ENCODE results near the gene C10orf67. TPM values are rescaled to one million over a fixed set of nuclear protein-coding genes. Genes with fewer than 3 reads are reported as not detected.
"Not testable (repeated sequence)": the region's sequence is repeated elsewhere in the genome, so short reads cannot be mapped to it uniquely, and the experiment has no call there.

Gene C10orf67
- total RNA-seq, 1 donor from 2014 or later: not detected

GRCh38 chr10:23315966-23316365, 28.6 kb downstream of the C10orf67 start:
- Mint-ChIP-seq H3K27me3 (ENCODE audit: low read depth) (peaks cover 21% of the 10 kb centered on the region), H3K27ac (ENCODE audit: unreplicated experiment) (no peak overlapping the region), H3K36me3 (ENCODE audit: low read depth) (no peaks in the 10 kb centered on the region), H3K9me3 (ENCODE audit: low read depth) (no peaks in the 10 kb centered on the region), H3K4me1 (ENCODE audit: low read depth) (no peaks in the 10 kb centered on the region), H3K4me3 (ENCODE audit: unreplicated experiment) (no peak overlapping the region)
- DNase-seq (ENCODE audit: low spot score): no peak
- no peak for TF ChIP-seq CTCF (IDR thresholded peaks at IDR 0.05)

- no peak overlapping the region for H3K27ac Mint-ChIP-seq (ENCODE audit: unreplicated experiment)
- H3K27me3 Mint-ChIP-seq (ENCODE audit: low read depth): peaks cover 21% of the 10 kb centered on the region
- H3K9me3 Mint-ChIP-seq (ENCODE audit: low read depth): no peaks in the 10 kb centered on the region
- TF ChIP-seq CTCF (IDR thresholded peaks at IDR 0.05): peak; percentile 97
- peaks cover 10% of the 10 kb centered on the region for H3K4me1 Mint-ChIP-seq (ENCODE audit: low read depth)
- no peak overlapping the region for H3K4me3 Mint-ChIP-seq (ENCODE audit: unreplicated experiment)
- H3K36me3 Mint-ChIP-seq (ENCODE audit: low read depth): no peaks in the 10 kb centered on the region
- no peak for DNase-seq (ENCODE audit: low spot score)
Observed at GRCh38 chr10:23314835-23315239, 29.8 kb downstream of the C10orf67 start.

- no peak for TF ChIP-seq CTCF (IDR thresholded peaks at IDR 0.05)
- Mint-ChIP-seq H3K27me3 (ENCODE audit: low read depth) (peaks cover 25% of the 10 kb centered on the region), H3K4me3 (ENCODE audit: unreplicated experiment) (no peak overlapping the region), H3K36me3 (ENCODE audit: low read depth) (no peaks in the 10 kb centered on the region), H3K4me1 (ENCODE audit: low read depth) (peaks cover 10% of the 10 kb centered on the region), H3K9me3 (ENCODE audit: low read depth) (no peaks in the 10 kb centered on the region), H3K27ac (ENCODE audit: unreplicated experiment) (no peak overlapping the region)
- no peak for DNase-seq (ENCODE audit: low spot score)
Observed at GRCh38 chr10:23311034-23311433, 33.6 kb downstream of the C10orf67 start.

- H3K4me1 Mint-ChIP-seq (ENCODE audit: low read depth): peaks cover 10% of the 10 kb centered on the region
- no peak overlapping the region for H3K27ac Mint-ChIP-seq (ENCODE audit: unreplicated experiment)
Observed at GRCh38 chr10:23310404-23310803, 34.2 kb downstream of the C10orf67 start.

GRCh38 chr10:23299961-23300360, 44.6 kb downstream of the C10orf67 start:
- not testable (repeated sequence) for H3K36me3 Mint-ChIP-seq (ENCODE audit: low read depth); H3K4me1 Mint-ChIP-seq (ENCODE audit: low read depth); H3K4me3 Mint-ChIP-seq (ENCODE audit: unreplicated experiment); DNase-seq (ENCODE audit: low spot score); H3K9me3 Mint-ChIP-seq (ENCODE audit: low read depth); H3K27ac Mint-ChIP-seq (ENCODE audit: unreplicated experiment)
- H3K27me3 Mint-ChIP-seq (ENCODE audit: low read depth): peaks cover 22% of the 10 kb centered on the region

More at GRCh38 chr10:23310404-23310803, 34.2 kb downstream of the C10orf67 start:
- TF ChIP-seq CTCF (IDR thresholded peaks at IDR 0.05): no peak
- H3K9me3 Mint-ChIP-seq (ENCODE audit: low read depth): no peaks in the 10 kb centered on the region
- DNase-seq (ENCODE audit: low spot score): no peak
- no peak overlapping the region for H3K4me3 Mint-ChIP-seq (ENCODE audit: unreplicated experiment)
- no peaks in the 10 kb centered on the region for H3K36me3 Mint-ChIP-seq (ENCODE audit: low read depth)
- peaks cover 25% of the 10 kb centered on the region for H3K27me3 Mint-ChIP-seq (ENCODE audit: low read depth)

- no peaks in the 10 kb centered on the region for H3K4me1 Mint-ChIP-seq (ENCODE audit: low read depth)
- H3K27me3 Mint-ChIP-seq (ENCODE audit: low read depth): peaks cover 40% of the 10 kb centered on the region
- peak; percentile 84 for TF ChIP-seq CTCF (IDR thresholded peaks at IDR 0.05)
- no peaks in the 10 kb centered on the region for H3K9me3 Mint-ChIP-seq (ENCODE audit: low read depth)
- DNase-seq (ENCODE audit: low spot score): no peak
- H3K27ac Mint-ChIP-seq (ENCODE audit: unreplicated experiment): no peak overlapping the region
- H3K4me3 Mint-ChIP-seq (ENCODE audit: unreplicated experiment): no peak overlapping the region
- H3K36me3 Mint-ChIP-seq (ENCODE audit: low read depth): no peaks in the 10 kb centered on the region
Observed at GRCh38 chr10:23294638-23295247, 49.9 kb downstream of the C10orf67 start.
